ENCODE data around the gene SOX14. TPM values are rescaled to one million over a fixed set of nuclear protein-coding genes. Genes with fewer than 3 reads are reported as not detected.

The SOX14 gene
- total RNA-seq, 6 experiments from 2014 or later: not detected

- no peak for DNase-seq
- no peak overlapping the region for H3K27ac Mint-ChIP-seq
- H3K36me3 Mint-ChIP-seq (ENCODE audit: low read depth): peaks cover 5% of the 10 kb centered on the region; the same call in 1 of the 2 replicates
- no peaks in the 10 kb centered on the region for H3K9me3 Mint-ChIP-seq
- H3K4me1 Mint-ChIP-seq (ENCODE audit: low read depth): no peaks in the 10 kb centered on the region
- no peak overlapping the region for H3K4me3 Mint-ChIP-seq
- peaks cover 64% of the 10 kb centered on the region for H3K27me3 Mint-ChIP-seq (ENCODE audit: insufficient read depth)
- TF ChIP-seq CTCF (IDR thresholded peaks at IDR 0.05): no peak
Measured at GRCh38 chr3:137769322-137770065, 5.4 kb downstream of the SOX14 start.

GRCh38 chr3:137770066-137770834, 6.1 kb downstream of the SOX14 start:
- Mint-ChIP-seq H3K27me3 (ENCODE audit: insufficient read depth) (peaks cover 62% of the 10 kb centered on the region), H3K4me3 (no peak overlapping the region; the same call in 1 of the 2 replicates), H3K4me1 (ENCODE audit: low read depth) (no peaks in the 10 kb centered on the region), H3K36me3 (ENCODE audit: low read depth) (peaks cover 5% of the 10 kb centered on the region; the same call in 1 of the 2 replicates), H3K9me3 (no peaks in the 10 kb centered on the region), H3K27ac (no peak overlapping the region)
- no peak for DNase-seq
- no peak for TF ChIP-seq CTCF (IDR thresholded peaks at IDR 0.05)

- DNase-seq: no peak
- no peak for TF ChIP-seq CTCF (IDR thresholded peaks at IDR 0.05)
- no peak overlapping the region; the same call in 1 of the 2 replicates for H3K4me3 Mint-ChIP-seq
Measured at GRCh38 chr3:137770835-137771399, 6.8 kb downstream of the SOX14 start.

GRCh38 chr3:137771401-137772213, 7.5 kb downstream of the SOX14 start:
- H3K4me1 Mint-ChIP-seq (ENCODE audit: low read depth): no peaks in the 10 kb centered on the region
- H3K9me3 Mint-ChIP-seq: no peaks in the 10 kb centered on the region
- no peak for TF ChIP-seq CTCF (IDR thresholded peaks at IDR 0.05)
- no peak overlapping the region for H3K4me3 Mint-ChIP-seq
- H3K27ac Mint-ChIP-seq: no peak overlapping the region
- peaks cover 5% of the 10 kb centered on the region; the same call in 1 of the 2 replicates for H3K36me3 Mint-ChIP-seq (ENCODE audit: low read depth)
- peaks cover 48% of the 10 kb centered on the region for H3K27me3 Mint-ChIP-seq (ENCODE audit: insufficient read depth)
- no peak for DNase-seq

More at GRCh38 chr3:137770835-137771399, 6.8 kb downstream of the SOX14 start:
- Mint-ChIP-seq H3K36me3 (ENCODE audit: low read depth) (peaks cover 5% of the 10 kb centered on the region; the same call in 1 of the 2 replicates), H3K9me3 (no peaks in the 10 kb centered on the region), H3K27me3 (ENCODE audit: insufficient read depth) (peaks cover 55% of the 10 kb centered on the region), H3K4me1 (ENCODE audit: low read depth) (no peaks in the 10 kb centered on the region), H3K27ac (no peak overlapping the region)
